PC-9 (cell line): ENCODE data around the gene SH3BGRL3. TPM values are rescaled to one million over a fixed set of nuclear protein-coding genes. Genes with fewer than 3 reads are reported as not detected.

Source experiments
- BruUV-seq: library from RNA; stranded (reverse); fragments of 400-500 nt; replicated peaks from 2 replicates; lab custom pipeline; 2021; lab: Mats Ljungman, UMichigan
- CTCF ChIA-PET: fragments of 300-600 bp; sonication (Branson Sonifier 250); formaldehyde crosslinking; loops from one replicate; lab custom pipeline; 2022; ENCODE audit warnings: antibody characterized with exemption; lab: Charles Lee
- POLR2A ChIA-PET: fragments of 300-600 bp; sonication (Branson Sonifier 250); formaldehyde crosslinking; loops from one replicate; lab custom pipeline; 2022; ENCODE audit warnings: antibody characterized with exemption; ENCODE audit not compliant: unreplicated experiment; lab: Charles Lee
- DNase-seq, 2 experiments: peaks; one replicate each; pipeline versions ENCODE4 v3.0.0 to v3.0.0-alpha.2; 2015 to 2022; ENCODE audit warnings: mixed read lengths in 1 of 2
- H2AFZ ChIP-seq: fragments of 200-600 bp; sonication (generic); 2 replicates; pipeline ENCODE4 v1.8.1; 2017; ENCODE audit warnings: antibody characterized with exemption
- H3F3A ChIP-seq: fragments of 200-600 bp; sonication (generic); 2 replicates; pipeline ENCODE4 v1.8.1; 2017; ENCODE audit warnings: antibody characterized with exemption, mild to moderate bottlenecking, low read depth; ENCODE audit not compliant: insufficient read depth
- H3K27ac ChIP-seq: fragments of 200-600 bp; sonication (generic); 2 replicates; pipeline ENCODE4 v1.6.1; 2016; ENCODE audit warnings: mixed run types
- H3K27me3 ChIP-seq: fragments of 200-600 bp; sonication (generic); 2 replicates; pipeline ENCODE4 v1.6.1; 2016; ENCODE audit warnings: low read depth, mixed run types; ENCODE audit not compliant: insufficient read depth
- H3K36me3 ChIP-seq: fragments of 200-600 bp; sonication (generic); 2 replicates; pipeline ENCODE4 v1.6.1; 2016; ENCODE audit warnings: low read depth, mixed run types
- H3K4me1 ChIP-seq: fragments of 200-600 bp; sonication (generic); replicated peaks from 2 replicates; pipeline ENCODE4 v1.6.1; 2016; ENCODE audit warnings: mixed run types; ENCODE audit not compliant: insufficient read depth
- H3K4me2 ChIP-seq: fragments of 200-600 bp; sonication (generic); 2 replicates; pipeline ENCODE4 v1.6.1; 2017; ENCODE audit warnings: mixed run types
- H3K4me3 ChIP-seq: fragments of 200-600 bp; sonication (generic); 2 replicates; pipeline ENCODE4 v1.6.1; 2016; ENCODE audit warnings: mixed run types
- H3K79me2 ChIP-seq: fragments of 200-600 bp; sonication (generic); 2 replicates; pipeline ENCODE4 v1.6.1; 2017; ENCODE audit warnings: low read depth, mixed run types
- H3K9me2 ChIP-seq: fragments of 200-600 bp; sonication (generic); 2 replicates; pipeline ENCODE4 v1.8.1; 2017; ENCODE audit warnings: mild to moderate bottlenecking; ENCODE audit not compliant: insufficient read depth
- H3K9me3 ChIP-seq: fragments of 200-600 bp; sonication (generic); 2 replicates; pipeline ENCODE4 v1.8.1; 2016; ENCODE audit warnings: low read depth; ENCODE audit not compliant: insufficient read depth
- H4K20me1 ChIP-seq: fragments of 200-600 bp; sonication (generic); 2 replicates; pipeline ENCODE4 v1.8.1; 2017; ENCODE audit not compliant: insufficient read depth
- EZH2 ChIP-seq: fragments of 200-600 bp; sonication (generic); IDR thresholded peaks from 2 replicates; pipeline ENCODE4 v1.8.0; 2017; ENCODE audit warnings: antibody characterized with exemption, low read depth
- intact Hi-C: fragments of 100-400 bp; cut with micrococcal nuclease; formaldehyde crosslinking; loops from one replicate; pipeline ENCODE4 v1.10.0; 2022; ENCODE audit not compliant: unreplicated experiment
- total RNA-seq: library from RNA; stranded (reverse); gene quantifications from 2 replicates; pipeline ENCODE4 v1.2.3, GENCODE V29; 2021
- TF ChIP-seq, protein P1 (sequence below): fragments of 200-600 bp; sonication (generic); conservative IDR thresholded peaks from 2 replicates; pipeline ENCODE4 v1.6.1; 2017; ENCODE audit warnings: mixed run types, antibody characterized with exemption, mild to moderate bottlenecking, moderate library complexity

Gene SH3BGRL3
- total RNA-seq, 1 experiment from 2014 or later = 206 TPM

GRCh38 chr1:26259005-26259404 lies 20.9 kb upstream of the SH3BGRL3 start:
- CTCF ChIA-PET = interaction anchor here (0.7 kb wide), 1 partner anchor 8 kb away, joined by 3 read pairs; no protein-coding TSS in a partner anchor
- H3K9me2 ChIP-seq = no peaks in the 10 kb centered on the region

DNA sequence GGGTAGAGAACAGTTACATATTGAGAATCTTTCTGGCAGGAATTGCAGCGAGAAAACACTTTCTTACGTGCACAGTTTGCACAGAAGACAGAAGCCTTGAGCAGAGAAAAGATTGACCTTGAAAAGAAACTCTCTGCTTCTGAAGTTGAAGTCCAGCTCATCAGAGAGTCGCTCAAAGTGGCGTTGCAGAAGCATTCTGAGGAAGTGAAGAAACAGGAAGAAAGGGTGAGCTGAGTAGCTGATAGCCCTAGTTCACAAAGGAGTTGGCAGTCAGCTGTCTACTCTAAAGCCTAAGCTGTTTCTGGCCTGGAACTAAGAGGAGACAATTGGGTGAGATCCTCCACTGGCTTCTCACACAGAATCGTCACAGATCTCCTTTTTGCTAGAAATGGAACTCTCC lies 20.3 kb upstream of the SH3BGRL3 start:
- Histone ChIP-seq H3K27me3 (no peaks in the 10 kb centered on the region), H3K27ac (no peak overlapping the region), H3K4me3 (no peak overlapping the region), H4K20me1 (0 out of 2 replicates have a peak, but pooled peaks cover 4% of the 10 kb centered on the region), H3F3A (peaks cover 3% of the 10 kb centered on the region; the same call in 1 of the 2 replicates), H2AFZ (no peak overlapping the region), H3K9me3 (no peaks in the 10 kb centered on the region), H3K36me3 (peaks cover 7% of the 10 kb centered on the region; the same call in 1 of the 2 replicates), H3K9me2 (no peaks in the 10 kb centered on the region), H3K4me1 (no peaks in the 10 kb centered on the region), H3K4me2 (no peak overlapping the region), H3K79me2 (no peaks in the 10 kb centered on the region)
- no peak for TF ChIP-seq EZH2
- TF ChIP-seq, protein P1, sequence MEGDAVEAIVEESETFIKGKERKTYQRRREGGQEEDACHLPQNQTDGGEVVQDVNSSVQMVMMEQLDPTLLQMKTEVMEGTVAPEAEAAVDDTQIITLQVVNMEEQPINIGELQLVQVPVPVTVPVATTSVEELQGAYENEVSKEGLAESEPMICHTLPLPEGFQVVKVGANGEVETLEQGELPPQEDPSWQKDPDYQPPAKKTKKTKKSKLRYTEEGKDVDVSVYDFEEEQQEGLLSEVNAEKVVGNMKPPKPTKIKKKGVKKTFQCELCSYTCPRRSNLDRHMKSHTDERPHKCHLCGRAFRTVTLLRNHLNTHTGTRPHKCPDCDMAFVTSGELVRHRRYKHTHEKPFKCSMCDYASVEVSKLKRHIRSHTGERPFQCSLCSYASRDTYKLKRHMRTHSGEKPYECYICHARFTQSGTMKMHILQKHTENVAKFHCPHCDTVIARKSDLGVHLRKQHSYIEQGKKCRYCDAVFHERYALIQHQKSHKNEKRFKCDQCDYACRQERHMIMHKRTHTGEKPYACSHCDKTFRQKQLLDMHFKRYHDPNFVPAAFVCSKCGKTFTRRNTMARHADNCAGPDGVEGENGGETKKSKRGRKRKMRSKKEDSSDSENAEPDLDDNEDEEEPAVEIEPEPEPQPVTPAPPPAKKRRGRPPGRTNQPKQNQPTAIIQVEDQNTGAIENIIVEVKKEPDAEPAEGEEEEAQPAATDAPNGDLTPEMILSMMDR = no peak
- BruUV-seq = no TSS peak
- ChIA-PET POLR2A (interaction anchor here (0.7 kb wide), 1 partner anchor 101 kb away, joined by 6 read pairs; no protein-coding TSS in a partner anchor), CTCF (no interaction called here)
- intact Hi-C loops = no loop called here
- no peak for DNase-seq

More at GRCh38 chr1:26259005-26259404, 20.9 kb upstream of the SH3BGRL3 start:
- no peak overlapping the region for H3K27ac ChIP-seq
- H3F3A ChIP-seq = peaks cover 3% of the 10 kb centered on the region; the same call in 1 of the 2 replicates
- intact Hi-C loops = no loop called here
- no peaks in the 10 kb centered on the region for H3K27me3 ChIP-seq
- no peaks in the 10 kb centered on the region for H3K4me1 ChIP-seq
- POLR2A ChIA-PET = interaction anchor here (0.6 kb wide), 1 partner anchor 627 kb away, joined by 4 read pairs; no protein-coding TSS in a partner anchor
- no TSS peak for BruUV-seq
- no peaks in the 10 kb centered on the region for H3K9me3 ChIP-seq
- H2AFZ ChIP-seq = no peak overlapping the region
- peaks cover 7% of the 10 kb centered on the region; the same call in 1 of the 2 replicates for H3K36me3 ChIP-seq
- no peak for DNase-seq
- 0 out of 2 replicates have a peak, but pooled peaks cover 4% of the 10 kb centered on the region for H4K20me1 ChIP-seq
- TF ChIP-seq, protein P1 = no peak
- TF ChIP-seq EZH2 = no peak
- no peak overlapping the region for H3K4me3 ChIP-seq
- no peaks in the 10 kb centered on the region for H3K79me2 ChIP-seq
- no peak overlapping the region for H3K4me2 ChIP-seq

DNA sequence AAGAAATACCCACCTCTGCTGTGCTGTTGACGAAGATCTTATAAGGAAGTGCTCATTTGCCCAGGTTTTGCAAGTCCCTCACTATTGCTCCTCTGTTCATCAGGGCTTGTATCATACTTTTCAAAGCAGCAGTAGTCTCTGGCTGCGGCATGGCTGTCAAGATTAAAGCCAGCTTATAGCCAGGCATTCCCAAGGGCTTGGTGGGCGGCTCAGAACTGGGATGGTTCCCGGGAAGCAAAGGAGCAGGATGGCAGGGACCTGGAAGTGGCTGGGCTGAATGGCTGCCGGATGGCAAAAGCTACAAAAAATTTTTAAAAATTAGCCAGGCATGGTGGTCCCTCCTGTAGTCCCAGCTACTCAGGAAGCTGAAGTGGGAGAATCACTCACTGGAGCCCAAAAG lies 16.7 kb upstream of the SH3BGRL3 start:
- Histone ChIP-seq H3K9me3 (peaks cover 3% of the 10 kb centered on the region; the same call in 1 of the 2 replicates), H3K36me3 (peaks cover 16% of the 10 kb centered on the region), H3K27me3 (no peaks in the 10 kb centered on the region), H4K20me1 (no peaks in the 10 kb centered on the region), H2AFZ (no peak overlapping the region), H3K79me2 (no peaks in the 10 kb centered on the region), H3K4me3 (no peak overlapping the region), H3K27ac (no peak overlapping the region), H3F3A (peaks cover 6% of the 10 kb centered on the region; the same call in 1 of the 2 replicates), H3K4me1 (no peaks in the 10 kb centered on the region), H3K4me2 (no peak overlapping the region), H3K9me2 (no peaks in the 10 kb centered on the region)
- intact Hi-C loops = no loop called here
- DNase-seq = no peak
- POLR2A ChIA-PET = no interaction called here
- BruUV-seq = no TSS peak
- CTCF ChIA-PET = no interaction called here
- TF ChIP-seq, protein P1 = no peak
- TF ChIP-seq EZH2 = no peak
